CD4-positive, alpha-beta T cell treated with Interleukin-17A for 4 hours (primary cell): Measurements from ENCODE around the gene LYVE1.

ENCODE experiments used
- DNase-seq: peaks from one replicate; pipeline ENCODE4 v3.0.0-alpha.2; 2020; ENCODE audit warnings: mixed read lengths

The LYVE1 gene

GRCh38 chr11:10520562-10520961, 47.9 kb downstream of the LYVE1 start:
- no peak for DNase-seq

- no peak for DNase-seq
Measured at GRCh38 chr11:10519630-10520029, 48.8 kb downstream of the LYVE1 start.

GRCh38 chr11:10518891-10519290, 49.6 kb downstream of the LYVE1 start:
- DNase-seq: no peak

GRCh38 chr11:10518123-10518522, 50.3 kb downstream of the LYVE1 start:
- DNase-seq: no peak

GRCh38 chr11:10515418-10515817, 53.0 kb downstream of the LYVE1 start:
- DNase-seq: no peak

GRCh38 chr11:10514709-10515108, 53.8 kb downstream of the LYVE1 start:
- DNase-seq: no peak

- no peak for DNase-seq
Measured at GRCh38 chr11:10514202-10514601, 54.3 kb downstream of the LYVE1 start.

- DNase-seq: no peak
Measured at GRCh38 chr11:10511181-10511621, 57.3 kb downstream of the LYVE1 start.
